NCI-H460 (cell line): ENCODE results near the gene RPL32. TPM values are rescaled to one million over a fixed set of nuclear protein-coding genes. Genes with fewer than 3 reads are reported as not detected.
"Not testable (repeated sequence)": the region's sequence is repeated elsewhere in the genome, so short reads cannot be mapped to it uniquely, and the experiment has no call there.

Experiments used
- DNase-seq: peaks from one replicate; pipeline ENCODE4 v3.0.0-alpha.2; 2016; ENCODE audit warnings: low read depth; ENCODE audit errors: extremely low read depth
- total RNA-seq: library from RNA; depleted of rRNA; stranded (reverse); fragments of >200 nt; shearing (Covaris generic); gene quantifications from 2 replicates; pipeline ENCODE4 v1.2.3, GENCODE V29; 2014

RPL32 gene
- total RNA-seq, 1 experiment from 2014 or later: 3,004 TPM

GRCh38 chr3:12810013-12810780 lies 31.2 kb downstream of the RPL32 start:
- peak; percentile 83 for DNase-seq

GRCh38 chr3:12809435-12809834 lies 31.9 kb downstream of the RPL32 start:
- DNase-seq: no peak

- no peak for DNase-seq
These were observed 32.4 kb downstream of the RPL32 start for GRCh38 chr3:12809001-12809400.

GRCh38 chr3:12808587-12808986 lies 32.8 kb downstream of the RPL32 start:
- no peak for DNase-seq

GRCh38 chr3:12807601-12808359 lies 33.6 kb downstream of the RPL32 start:
- no peak for DNase-seq

GRCh38 chr3:12807066-12807465 lies 34.3 kb downstream of the RPL32 start:
- DNase-seq: no peak

GRCh38 chr3:12803371-12803770 lies 38.0 kb downstream of the RPL32 start:
- DNase-seq: no peak

GRCh38 chr3:12799525-12800440 lies 41.6 kb downstream of the RPL32 start:
- no peak for DNase-seq

GRCh38 chr3:12798559-12799179 lies 42.7 kb downstream of the RPL32 start:
- no peak for DNase-seq

GRCh38 chr3:12797892-12798558 lies 43.3 kb downstream of the RPL32 start:
- DNase-seq: no peak

GRCh38 chr3:12797124-12797891 lies 44.1 kb downstream of the RPL32 start:
- no peak for DNase-seq

GRCh38 chr3:12796171-12797123 lies 44.9 kb downstream of the RPL32 start, which contains the start of gene CAND2:
Gene CAND2, plus strand, starts transcription at chr3:12796680. Its CDS starts 41 bp downstream, at chr3:12796721.
- DNase-seq: no peak

- no peak for DNase-seq
These were observed 47.7 kb downstream of the RPL32 start for GRCh38 chr3:12793701-12794100.

GRCh38 chr3:12791430-12791829 lies 49.9 kb downstream of the RPL32 start:
- DNase-seq: no peak

GRCh38 chr3:12787967-12788690 lies 53.2 kb downstream of the RPL32 start:
- not testable (repeated sequence) for DNase-seq

- not testable (repeated sequence) for DNase-seq
These were observed 54.0 kb downstream of the RPL32 start for GRCh38 chr3:12787346-12787745.

- DNase-seq: no peak
These were observed 56.3 kb downstream of the RPL32 start for GRCh38 chr3:12785096-12785495.
